SU-DHL-6 (cell line): Measurements from ENCODE around the gene FAM107B.

Source experiments
- H2AFZ ChIP-seq: fragments of 200-600 bp; sonication (generic); 2 replicates; pipeline ENCODE4 v1.6.1; 2014; ENCODE audit warnings: low read depth, mild to moderate bottlenecking, moderate library complexity, mixed read lengths, antibody characterized with exemption, low read length; ENCODE audit not compliant: severe bottlenecking
- H3F3A ChIP-seq: fragments of 200-600 bp; shearing (Covaris generic); 2 replicates; pipeline ENCODE4 v1.6.0; 2016; ENCODE audit warnings: antibody characterized with exemption, mild to moderate bottlenecking; ENCODE audit not compliant: insufficient read depth
- H3K27ac ChIP-seq: fragments of 200-600 bp; sonication (generic); 2 replicates; pipeline ENCODE4 v1.5.1; 2016; ENCODE audit warnings: low read depth, mild to moderate bottlenecking, low read length, moderate library complexity, mixed read lengths
- H3K27me3 ChIP-seq: fragments of 200-600 bp; sonication (generic), shearing (Covaris generic); 2 replicates; pipeline ENCODE4 v1.6.0; 2014; ENCODE audit warnings: mild to moderate bottlenecking, low read length
- H3K36me3 ChIP-seq: fragments of 200-600 bp; sonication (generic); 2 replicates; pipeline ENCODE4 v1.6.1; 2014; ENCODE audit warnings: mild to moderate bottlenecking, low read length, mixed read lengths
- H3K4me2 ChIP-seq: fragments of 300-600, 200-600 bp; shearing (Covaris generic), sonication (generic); 2 replicates; pipeline ENCODE4 v1.6.0; 2014; ENCODE audit warnings: low read length, low read depth, mild to moderate bottlenecking; ENCODE audit not compliant: poor library complexity, severe bottlenecking
- H3K4me3 ChIP-seq: fragments of 200-600 bp; sonication (generic); 2 replicates; pipeline ENCODE4 v1.5.1; 2014; ENCODE audit warnings: antibody characterized with exemption, low read length, mild to moderate bottlenecking, mixed read lengths; ENCODE audit not compliant: insufficient read depth, poor library complexity, severe bottlenecking
- H3K79me2 ChIP-seq: fragments of 200-600 bp; sonication (generic); 2 replicates; pipeline ENCODE4 v1.6.1; 2014; ENCODE audit warnings: mild to moderate bottlenecking, low read length, moderate library complexity; ENCODE audit not compliant: insufficient read depth
- H3K9ac ChIP-seq: fragments of 200-600 bp; sonication (generic); 2 replicates; pipeline ENCODE4 v1.7.0; 2014; ENCODE audit warnings: mild to moderate bottlenecking, low read length
- H3K9me2 ChIP-seq: fragments of 200-600 bp; sonication (generic); replicated peaks from 2 replicates; pipeline ENCODE4 v1.6.1; 2014; ENCODE audit warnings: low read length; ENCODE audit not compliant: insufficient read depth
- H3K9me3 ChIP-seq: fragments of 200-600 bp; sonication (generic); 2 replicates; pipeline ENCODE4 v1.6.1; 2014; ENCODE audit warnings: low read length, mixed read lengths; ENCODE audit not compliant: insufficient read depth
- H4K20me1 ChIP-seq: fragments of 200-600 bp; sonication (generic); 2 replicates; pipeline ENCODE4 v1.6.1; 2014; ENCODE audit warnings: low read depth, mild to moderate bottlenecking, antibody characterized with exemption, low read length, moderate library complexity, mixed read lengths
- CTCF ChIP-seq: fragments of 200-600 bp; sonication (generic); IDR thresholded peaks from one replicate; pipeline ENCODE4 v1.5.1; 2017; ENCODE audit warnings: antibody characterized with exemption, mild to moderate bottlenecking, low read length, moderate library complexity; ENCODE audit not compliant: insufficient read depth, poor library complexity, severe bottlenecking
- EZH2phosphoT487 ChIP-seq: fragments of 200-600 bp; sonication (generic), shearing (Covaris generic); conservative IDR thresholded peaks from 2 replicates; pipeline ENCODE4 v1.6.1; 2018; ENCODE audit warnings: mild to moderate bottlenecking, antibody characterized with exemption, low read length, moderate library complexity, mixed read lengths

Gene FAM107B

GRCh38 chr10:14563359-14563940 is 211.2 kb downstream of the FAM107B start:
- TF ChIP-seq CTCF (no peak), EZH2phosphoT487 (no peak)
- no peak overlapping the region for H3K9ac ChIP-seq
- peak overlapping the region; percentile 57 for H3K4me2 ChIP-seq
- H3K27me3 ChIP-seq: no peaks in the 10 kb centered on the region
- no peaks in the 10 kb centered on the region for H3K9me3 ChIP-seq
- H2AFZ ChIP-seq: no peak overlapping the region
- peaks cover 30% of the 10 kb centered on the region; the same call in 1 of the 2 replicates for H3F3A ChIP-seq
- peaks cover 25% of the 10 kb centered on the region for H3K36me3 ChIP-seq
- no peaks in the 10 kb centered on the region for H3K9me2 ChIP-seq
- H4K20me1 ChIP-seq: peaks cover 34% of the 10 kb centered on the region
- peak overlapping the region; percentile 40; the same call in 1 of the 2 replicates for H3K27ac ChIP-seq
- peaks cover 100% of the 10 kb centered on the region for H3K79me2 ChIP-seq
- no peak overlapping the region for H3K4me3 ChIP-seq

GRCh38 chr10:14563076-14563336 is 211.7 kb downstream of the FAM107B start:
- Histone ChIP-seq H3K9me3 (no peaks in the 10 kb centered on the region), H3K36me3 (peaks cover 25% of the 10 kb centered on the region), H3K9me2 (no peaks in the 10 kb centered on the region), H3K27ac (no peak overlapping the region), H3F3A (peaks cover 30% of the 10 kb centered on the region; the same call in 1 of the 2 replicates), H3K9ac (no peak overlapping the region), H3K27me3 (no peaks in the 10 kb centered on the region), H2AFZ (no peak overlapping the region), H3K79me2 (peaks cover 100% of the 10 kb centered on the region), H3K4me2 (peak overlapping the region; percentile 57), H4K20me1 (peaks cover 39% of the 10 kb centered on the region), H3K4me3 (no peak overlapping the region)
- no peak for TF ChIP-seq CTCF
- TF ChIP-seq EZH2phosphoT487: no peak

- Histone ChIP-seq H3K27me3 (no peaks in the 10 kb centered on the region), H3K4me2 (peak overlapping the region; percentile 57), H4K20me1 (peaks cover 44% of the 10 kb centered on the region), H3K27ac (peak overlapping the region; percentile 22), H2AFZ (no peak overlapping the region), H3K9me2 (no peaks in the 10 kb centered on the region), H3K4me3 (no peak overlapping the region), H3K36me3 (peaks cover 22% of the 10 kb centered on the region), H3K9me3 (no peaks in the 10 kb centered on the region), H3F3A (peaks cover 30% of the 10 kb centered on the region; the same call in 1 of the 2 replicates), H3K9ac (no peak overlapping the region), H3K79me2 (peaks cover 100% of the 10 kb centered on the region)
- no peak for TF ChIP-seq EZH2phosphoT487
- TF ChIP-seq CTCF: no peak
Measured at GRCh38 chr10:14562218-14563075, 212.2 kb downstream of the FAM107B start.
